Gastroesophageal sphincter (tissue), 3 donors: ENCODE data around the gene TNN.

Source experiments
- CTCF ChIP-seq, 4 experiments: fragments of 200-600 bp in 2 of 4; fragments of 450-650 bp in 2 of 4; sonication (generic) in 1 of 4; IDR thresholded peaks; one replicate each; pipeline ENCODE4 v1.5.1; 2017 to 2019; ENCODE audit warnings: antibody characterized with exemption in 4 of 4, mild to moderate bottlenecking in 2 of 4, moderate library complexity in 2 of 4
- EP300 ChIP-seq: sonication (generic); formaldehyde crosslinking; IDR thresholded peaks from one replicate; pipeline ENCODE4 v1.6.1; 2017; ENCODE audit warnings: antibody characterized with exemption, mild to moderate bottlenecking
- POLR2A ChIP-seq, 2 donors: fragments of 450-650 bp; IDR thresholded peaks; one replicate each; pipeline ENCODE4 v1.6.1; 2017; ENCODE audit warnings: antibody characterized with exemption in 2 of 2, mild to moderate bottlenecking in 2 of 2, moderate library complexity in 1 of 2
- POLR2AphosphoS5 ChIP-seq: sonication (generic); formaldehyde crosslinking; IDR thresholded peaks from one replicate; pipeline ENCODE4 v1.6.1; 2017; ENCODE audit warnings: antibody characterized with exemption

GRCh38 chr1:175133673-175134435 is 66.2 kb downstream of the TNN start:
- TF ChIP-seq CTCF (IDR thresholded peaks at IDR 0.05), result no peak
- no peak for TF ChIP-seq POLR2A (IDR thresholded peaks at IDR 0.05)
- no peak for TF ChIP-seq POLR2AphosphoS5
- TF ChIP-seq EP300, result no peak
